ENCODE measurements around the gene INAFM1.

Gene INAFM1

GRCh38 chr19:47274071-47274890 is at the start of gene INAFM1:
Gene INAFM1, plus strand, starts transcription at chr19:47274885. Its CDS starts 35 bp downstream, at chr19:47274920.
- DNase-seq (ENCODE audit: low spot score): peak; percentile 91

- DNase-seq (ENCODE audit: low spot score): peak; percentile 89
Measured at GRCh38 chr19:47225746-47226425, 48.8 kb upstream of the INAFM1 start.

- DNase-seq (ENCODE audit: low spot score): peak; percentile 84
Measured at GRCh38 chr19:47226426-47227351, 48.0 kb upstream of the INAFM1 start.

- DNase-seq (ENCODE audit: low spot score): peak; percentile 90
Measured at GRCh38 chr19:47227352-47228167, 47.1 kb upstream of the INAFM1 start.

- DNase-seq (ENCODE audit: low spot score): no peak
Measured at GRCh38 chr19:47228168-47228936, 46.3 kb upstream of the INAFM1 start.

- no peak for DNase-seq (ENCODE audit: low spot score)
Measured at GRCh38 chr19:47228937-47229675, 45.6 kb upstream of the INAFM1 start.

- DNase-seq (ENCODE audit: low spot score): no peak
Measured at GRCh38 chr19:47229676-47230053, 45.0 kb upstream of the INAFM1 start.

- DNase-seq (ENCODE audit: low spot score): peak; percentile 67
Measured at GRCh38 chr19:47230054-47230920, 44.4 kb upstream of the INAFM1 start.

GRCh38 chr19:47230921-47231214 is 43.8 kb upstream of the INAFM1 start, which contains the start of gene BBC3:
Gene BBC3, minus strand, starts transcription at chr19:47231199. Its CDS starts 2,768 bp downstream, at chr19:47228431.
- DNase-seq (ENCODE audit: low spot score): no peak

GRCh38 chr19:47231215-47232054 is 43.2 kb upstream of the INAFM1 start:
- DNase-seq (ENCODE audit: low spot score): peak; percentile 73

- no peak for DNase-seq (ENCODE audit: low spot score)
Measured at GRCh38 chr19:47232422-47233211, 42.1 kb upstream of the INAFM1 start.

GRCh38 chr19:47236072-47236675 is 38.5 kb upstream of the INAFM1 start:
- no peak for DNase-seq (ENCODE audit: low spot score)

- no peak for DNase-seq (ENCODE audit: low spot score)
Measured at GRCh38 chr19:47239152-47239551, 35.5 kb upstream of the INAFM1 start.

- no peak for DNase-seq (ENCODE audit: low spot score)
Measured at GRCh38 chr19:47239610-47240296, 34.9 kb upstream of the INAFM1 start.

GRCh38 chr19:47240556-47240955 is 34.1 kb upstream of the INAFM1 start:
- DNase-seq (ENCODE audit: low spot score): no peak

All from HuH-7 (cell line).